HepG2 (cell line): Measurements from ENCODE around the gene HOXD9. TPM values are rescaled to one million over a fixed set of nuclear protein-coding genes. Genes with fewer than 3 reads are reported as not detected.

Experiments
- ATAC-seq: fragments of 200-7000 bp; cut with Tn5 transposase; 3 replicates; pipeline ENCODE4 v1.9.1; 2020; ENCODE audit warnings: mild to moderate bottlenecking, moderate library complexity
- BruUV-seq: library from RNA; stranded (reverse); fragments of 400-500 nt; replicated peaks from 2 replicates; lab custom pipeline; 2021; lab: Mats Ljungman, UMichigan
- CTCF ChIA-PET: fragments of 300-600 bp; formaldehyde crosslinking; extraction: SDS; loops from one replicate; lab custom pipeline; 2021; ENCODE audit warnings: low total read pairs, inconsistent platforms, low intra/inter-chr PET ratio; lab: Yijun Ruan, JAX
- POLR2A ChIA-PET: fragments of 350-600 bp; sonication (Branson Sonifier 250); formaldehyde crosslinking; loops from one replicate; lab custom pipeline; 2020; ENCODE audit warnings: antibody characterized with exemption, inconsistent platforms; lab: Yijun Ruan, JAX
- DNase-seq: peaks from one replicate; pipeline ENCODE4 v3.0.0-alpha.2; 2015; ENCODE audit warnings: low spot score
- FAIRE-seq: peaks from 3 replicates; lab custom pipeline; 2011; peaks lifted over from hg19 to GRCh38; lab: Jason Lieb, UNC
- H2AFZ ChIP-seq: one replicate; pipeline ENCODE4 v1.6.1; 2011; ENCODE audit warnings: low read length, inconsistent platforms
- H3K27ac ChIP-seq: fragments of 300-600 bp; 3 replicates; pipeline ENCODE4 v1.8.0; 2011; ENCODE audit warnings: mixed run types, mild to moderate bottlenecking, mixed read lengths, low read length, inconsistent platforms; ENCODE audit not compliant: insufficient read depth; ENCODE audit errors: extremely low read length
- H3K27me3 ChIP-seq, 2 experiments: fragments of 200-600 bp in 1 of 2; 2 replicates in 1 of 2; 3 replicates in 1 of 2; pipeline versions ENCODE4 v1.6.0 to v1.8.0; 2011; ENCODE audit warnings: low read length in 2 of 2, mild to moderate bottlenecking in 2 of 2, moderate library complexity in 2 of 2, inconsistent platforms in 1 of 2; ENCODE audit not compliant: insufficient read depth in 2 of 2, control insufficient read depth in 1 of 2
- H3K36me3 ChIP-seq, 2 experiments: fragments of 200-600 bp in 1 of 2; replicated peaks in 1 of 2; 2 replicates in 1 of 2; 3 replicates in 1 of 2; pipeline versions ENCODE4 v1.5.1 to v1.8.0; 2011; ENCODE audit warnings: low read length in 2 of 2, inconsistent platforms in 1 of 2; ENCODE audit not compliant: insufficient read depth in 2 of 2, control insufficient read depth in 1 of 2
- H3K4me1 ChIP-seq: 2 replicates; pipeline ENCODE4 v1.5.1; 2012; ENCODE audit warnings: low read length, inconsistent platforms; ENCODE audit not compliant: insufficient read depth
- H3K4me2 ChIP-seq: 2 replicates; pipeline ENCODE4 v1.6.0; 2011; ENCODE audit warnings: low read depth, low read length, inconsistent platforms
- H3K4me3 ChIP-seq, 3 experiments: fragments of 200-600 bp in 1 of 3; sonication (generic), shearing (Covaris generic) in 1 of 3; replicated peaks in 1 of 3; 2 replicates each; pipeline ENCODE4 v1.5.1; 2011 to 2016; ENCODE audit warnings: low read length in 3 of 3, inconsistent platforms in 2 of 3, low read depth in 2 of 3, mild to moderate bottlenecking in 2 of 3, control low read depth in 1 of 3, mixed read lengths in 1 of 3; ENCODE audit not compliant: insufficient read depth in 1 of 3
- H3K79me2 ChIP-seq: one replicate; pipeline ENCODE4 v1.6.1; 2011; ENCODE audit warnings: low read length, inconsistent platforms; ENCODE audit not compliant: insufficient read depth
- H3K9ac ChIP-seq: 2 replicates; pipeline ENCODE4 v1.6.0; 2011; ENCODE audit warnings: mild to moderate bottlenecking, low read depth, low read length, inconsistent platforms; ENCODE audit not compliant: insufficient read depth
- H3K9me3 ChIP-seq: 2 replicates; pipeline ENCODE4 v1.5.1; 2012; ENCODE audit warnings: mild to moderate bottlenecking, low read length
- H4K20me1 ChIP-seq: 2 replicates; pipeline ENCODE4 v1.6.0; 2011; ENCODE audit warnings: inconsistent platforms, mild to moderate bottlenecking, low read length, moderate library complexity; ENCODE audit not compliant: insufficient read depth
- ARNT ChIP-seq: fragments of 450-650 bp; IDR thresholded peaks from 2 replicates; pipeline ENCODE4 v1.6.1; 2017
- CBX2 ChIP-seq, 2 experiments: fragments of 200-600 bp in 1 of 2; sonication (generic); formaldehyde crosslinking in 1 of 2; IDR thresholded peaks; 2 replicates each; pipeline versions ENCODE4 v1.7.0 to v1.8.1; 2018 to 2022; ENCODE audit warnings: low read depth in 2 of 2, low read length in 1 of 2, mild to moderate bottlenecking in 1 of 2, missing genetic modification reagents in 1 of 2
- EZH2 ChIP-seq: conservative IDR thresholded peaks from 2 replicates; pipeline ENCODE4 v1.6.1; 2012; ENCODE audit warnings: mild to moderate bottlenecking, low read depth, low read length, moderate library complexity
- HNRNPK ChIP-seq: fragments of 200-400 bp; formaldehyde crosslinking; IDR thresholded peaks from 2 replicates; pipeline ENCODE4 v1.6.1; 2018; ENCODE audit warnings: low read length, low read depth, moderate library complexity, mild to moderate bottlenecking; ENCODE audit not compliant: poor library complexity, severe bottlenecking
- MXI1 ChIP-seq: IDR thresholded peaks from 3 replicates; pipeline ENCODE4 v1.6.1; 2012; ENCODE audit warnings: low read depth, low read length, inconsistent platforms, borderline replicate concordance
- RFX3 ChIP-seq: IDR thresholded peaks from 2 replicates; pipeline ENCODE4 v1.6.1; 2016; ENCODE audit warnings: missing biosample characterization, missing genetic modification reagents
- ZNF367 ChIP-seq: sonication (generic); formaldehyde crosslinking; IDR thresholded peaks from 2 replicates; pipeline ENCODE4 v1.4.0; 2020; ENCODE audit warnings: missing genetic modification reagents, borderline replicate concordance
- WGBS: methylation state at CpG from one replicate; pipeline ENCODE4 v1.1.6; 2017; ENCODE audit warnings: low lambda C conversion rate; 5-methylcytosine and 5-hydroxymethylcytosine counted together
- in situ Hi-C: cut with HindIII; loops from 2 replicates; pipeline ENCODE4 v1.10.0; 2017; ENCODE audit warnings: low pct_unique_long_range_greater_than_20kb; ENCODE audit not compliant: extremely low pct_ligation_motif_present
- intact Hi-C: fragments of 100-400 bp; cut with micrococcal nuclease; formaldehyde crosslinking; loops from one replicate; pipeline ENCODE4 v1.10.0; 2022; ENCODE audit not compliant: unreplicated experiment
- polyA plus RNA-seq, 8 experiments: library from polyadenylated mRNA; depleted of rRNA in 3 of 8; stranded (reverse) in 7 of 8; unstranded in 1 of 8; fragments of >200 nt; fragmentation: Illumina TruSeq in 4 of 8; extraction: Trizol in 4 of 8; gene quantifications; 2 replicates each; pipeline versions ENCODE4 v1.2.1 to v1.2.3, GENCODE V29; 2011 to 2016; ENCODE audit warnings: low read depth in 4 of 8, missing spikeins in 1 of 8, mixed read lengths in 1 of 8; ENCODE audit not compliant: insufficient read depth in 1 of 8
- total RNA-seq, 5 experiments: library from RNA; depleted of rRNA; stranded (reverse); fragments of >200 nt; fragmentation: Illumina TruSeq; extraction: Trizol; gene quantifications; 2 replicates each; pipeline ENCODE4 v1.2.3, GENCODE V29; 2016; ENCODE audit warnings: low read depth in 1 of 5

Gene HOXD9
- total and polyA plus RNA-seq, 2 of the 13 experiments (the other 11 are each of a cell fraction or from before 2014, with no cell fraction given): not detected

DNA sequence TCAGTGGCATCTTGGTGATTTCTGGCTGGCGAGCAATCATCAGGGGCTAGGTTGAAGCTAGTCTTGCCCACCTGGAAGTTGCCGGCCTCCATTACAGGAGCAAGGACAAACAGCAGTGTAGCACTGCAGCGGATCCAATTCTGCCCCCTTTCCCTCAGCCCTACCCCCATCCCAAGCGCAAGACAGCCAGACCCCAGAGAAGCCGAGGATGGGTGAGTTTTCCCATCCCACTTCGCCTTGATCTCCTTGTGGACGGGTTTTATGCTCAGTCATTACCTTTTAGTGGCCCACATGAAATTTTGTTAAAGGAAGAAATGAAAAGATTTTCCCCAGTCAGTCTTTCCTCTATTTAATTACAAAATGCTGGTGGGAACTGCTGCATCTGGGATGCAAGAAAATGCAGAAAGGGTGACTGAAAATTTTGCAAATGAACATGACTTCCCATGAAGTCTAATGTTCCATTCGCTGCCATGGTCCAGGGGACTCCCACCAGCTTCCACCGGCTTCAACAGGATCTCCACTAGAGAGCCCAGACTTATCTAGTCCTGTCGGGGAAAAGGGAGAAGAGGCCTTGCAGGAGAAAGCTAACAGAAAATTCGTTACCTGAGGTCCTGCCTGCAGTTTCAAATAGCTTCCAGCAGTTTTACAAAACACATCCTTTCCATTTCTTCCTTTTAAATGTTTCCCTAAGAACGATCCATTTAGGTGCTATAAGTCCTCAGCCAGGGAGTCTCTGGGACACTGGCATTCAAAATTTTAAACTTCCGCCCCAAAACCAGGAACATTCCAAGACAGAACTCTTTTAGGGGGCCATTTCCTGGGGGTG, 1.9 kb upstream of the HOXD9 start:
- no peaks in the 10 kb centered on the region for H3K36me3 ChIP-seq
- no peak overlapping the region for H2AFZ ChIP-seq
- FAIRE-seq (no peak), DNase-seq (no peak), ATAC-seq (no peak)
- no peaks in the 10 kb centered on the region for H3K9me3 ChIP-seq
- intact Hi-C loops (no loop called here), in situ Hi-C loops (no loop called here)
- ChIA-PET CTCF (no interaction called here), POLR2A (no interaction called here)
- TF ChIP-seq ARNT: no peak
- TF ChIP-seq EZH2: 0 out of 2 replicates have a peak, but pooled peaks have one; percentile 56
- TF ChIP-seq CBX2 (IDR thresholded peaks at IDR 0.05; ENCODE audit: low read depth, low read length): 0 out of 2 replicates have a peak, but pooled peaks have one; percentile 48
- TF ChIP-seq CBX2 (CRISPR knock-in tag; IDR thresholded peaks at IDR 0.05; ENCODE audit: low read depth): no peak
- peaks cover 27 to 98% of the 10 kb centered on the region in 2 experiments for H3K27me3 ChIP-seq
- H3K4me1 ChIP-seq: no peaks in the 10 kb centered on the region
- H3K4me2 ChIP-seq: no peak overlapping the region
- H3K79me2 ChIP-seq: no peaks in the 10 kb centered on the region
- no peak overlapping the region for H3K4me3 ChIP-seq
- H3K9ac ChIP-seq: no peak overlapping the region
- no peaks in the 10 kb centered on the region; the same call in 1 of the 2 replicates for H4K20me1 ChIP-seq
- no TSS peak for BruUV-seq
- WGBS: 10% methylated on average over 13 of the region's 13 CpGs
- no peak overlapping the region for H3K27ac ChIP-seq

DNA sequence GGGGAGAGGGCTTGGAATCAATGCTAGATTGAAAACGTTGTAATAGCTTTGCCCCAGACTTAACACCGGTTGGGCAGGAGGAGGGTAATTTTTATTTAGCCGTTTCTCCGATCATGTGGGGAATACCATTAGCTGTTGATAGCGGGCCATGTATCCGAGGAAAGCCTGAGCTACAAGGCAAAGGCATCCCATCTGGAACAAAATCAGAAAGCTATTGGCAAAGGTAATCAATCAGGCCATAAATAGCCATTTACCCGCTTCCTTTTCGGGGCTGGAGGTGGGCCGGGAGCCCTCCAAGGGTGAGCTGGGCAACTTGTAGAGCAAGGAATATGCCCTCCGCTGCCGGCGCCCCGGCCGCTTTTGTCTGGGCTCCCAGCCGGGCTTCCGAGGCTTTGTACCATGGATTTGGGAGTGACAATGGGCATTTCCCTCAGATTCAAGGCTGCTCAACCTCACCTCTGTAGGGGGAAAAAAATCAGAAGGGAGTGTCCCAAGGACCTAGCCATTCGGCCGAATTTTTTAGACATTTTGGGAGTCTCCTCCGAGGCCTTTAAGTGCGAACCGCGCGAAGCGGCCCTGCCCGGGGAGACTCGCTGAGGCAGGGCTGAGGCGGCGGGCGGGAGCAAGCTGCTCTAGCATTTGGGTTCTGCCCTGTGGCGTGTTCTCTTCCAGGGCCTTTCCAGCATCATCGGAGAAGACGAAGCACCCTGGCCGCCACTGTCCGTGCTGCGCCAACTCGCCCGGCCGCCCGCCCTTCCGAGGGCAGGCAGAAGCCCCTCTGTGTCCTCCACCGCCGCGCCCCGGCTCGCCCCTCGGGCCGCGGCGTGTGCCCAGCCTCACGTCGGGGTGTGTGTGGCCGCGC, 1.1 kb upstream of the HOXD9 start:
- TF ChIP-seq RFX3 (CRISPR knock-in tag) (no peak), HNRNPK (no peak), MXI1 (no peak), ZNF367 (CRISPR knock-in tag) (no peak)
- no peak overlapping the region for H3K27ac ChIP-seq
- ChIA-PET POLR2A (no interaction called here), CTCF (no interaction called here)
- no peaks in the 10 kb centered on the region for H3K79me2 ChIP-seq
- no peak overlapping the region for H3K4me2 ChIP-seq
- intact Hi-C loops (no loop called here), in situ Hi-C loops (no loop called here)
- H3K36me3 ChIP-seq: no peaks in the 10 kb centered on the region
- no TSS peak for BruUV-seq
- no peak overlapping the region for H3K4me3 ChIP-seq
- H3K4me1 ChIP-seq: no peaks in the 10 kb centered on the region
- H4K20me1 ChIP-seq: no peaks in the 10 kb centered on the region; the same call in 1 of the 2 replicates
- no peak for ATAC-seq
- H2AFZ ChIP-seq: no peak overlapping the region
- H3K9ac ChIP-seq: no peak overlapping the region
- FAIRE-seq: no peak
- peaks cover 27 to 96% of the 10 kb centered on the region in 2 experiments for H3K27me3 ChIP-seq
- H3K9me3 ChIP-seq: no peaks in the 10 kb centered on the region
- WGBS: 70% methylated on average over 48 of the region's 53 CpGs
- DNase-seq: no peak
